Activated CD4-positive, CD25-positive, alpha-beta regulatory T cell treated with anti-CD3 and anti-CD28 coated beads, Interleukin-2, amount 50 U/mL, for 16 hours (primary cell): ENCODE data around the gene KLK15.
"Not testable (repeated sequence)": the region's sequence is repeated elsewhere in the genome, so short reads cannot be mapped to it uniquely, and the experiment has no call there.

Experiments
- DNase-seq: peaks from one replicate; pipeline ENCODE4 v3.0.0-alpha.2; 2020; ENCODE audit warnings: low read depth, low spot score

KLK15 gene

GRCh38 chr19:50821248-50821612 lies 12.1 kb downstream of the KLK15 start:
- DNase-seq = no peak

DNA sequence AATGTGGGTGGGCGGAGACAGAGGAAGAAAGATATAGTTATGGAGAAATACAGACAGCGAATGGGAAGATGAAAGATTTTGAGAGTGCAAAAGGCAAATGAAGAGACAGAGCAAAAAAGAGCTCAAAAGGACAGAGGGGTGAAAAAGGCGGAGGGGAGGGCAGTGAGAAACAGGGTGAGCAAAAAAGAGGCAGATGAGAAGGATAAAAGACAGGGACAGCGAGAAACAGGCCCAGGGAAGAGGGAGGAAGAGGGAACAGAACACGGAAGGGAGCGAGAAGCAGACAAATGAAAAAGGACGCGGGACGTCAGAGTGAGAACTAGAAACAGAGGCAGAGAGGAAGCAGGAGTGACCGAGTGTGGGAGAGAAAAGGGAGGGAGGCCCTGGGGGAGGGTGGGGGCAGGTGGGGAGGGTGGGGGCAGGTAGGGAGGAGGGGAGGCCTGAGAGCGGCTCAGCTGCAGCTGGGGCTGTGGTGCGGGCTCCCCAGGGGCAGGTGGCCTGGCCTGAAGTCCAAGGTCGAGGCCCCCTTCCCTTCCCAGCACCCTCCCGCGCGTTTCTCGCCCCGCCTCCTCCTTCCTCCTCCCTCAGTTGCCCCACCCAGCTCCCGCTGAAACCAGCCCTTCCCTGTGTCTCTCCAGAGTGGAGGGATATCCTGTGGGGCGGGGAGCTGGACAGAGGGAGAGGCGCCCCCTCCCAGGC lies 12.7 kb downstream of the KLK15 start:
- DNase-seq = no peak

- DNase-seq = no peak
Measured at GRCh38 chr19:50820086-50820485, 13.3 kb downstream of the KLK15 start.

DNA sequence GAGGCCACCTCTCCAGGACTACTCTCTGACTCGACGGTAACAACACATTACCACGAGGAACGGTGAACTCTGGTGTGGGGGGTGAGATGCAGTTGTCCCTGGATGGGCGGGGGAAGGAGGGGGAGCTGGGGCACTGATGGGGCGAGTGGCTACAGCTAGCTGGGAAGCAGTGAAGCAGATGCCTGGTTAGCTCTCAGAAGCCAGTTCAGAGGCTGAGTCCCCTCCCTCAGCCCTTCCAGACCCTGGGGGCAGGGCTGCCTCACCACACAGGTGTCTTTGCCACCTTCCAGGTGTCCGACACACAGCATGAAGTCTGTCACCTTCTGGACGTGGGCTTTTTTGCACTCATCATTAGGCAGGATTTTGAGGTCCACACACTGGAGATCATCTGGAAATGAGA lies 13.7 kb downstream of the KLK15 start:
- no peak for DNase-seq

DNA sequence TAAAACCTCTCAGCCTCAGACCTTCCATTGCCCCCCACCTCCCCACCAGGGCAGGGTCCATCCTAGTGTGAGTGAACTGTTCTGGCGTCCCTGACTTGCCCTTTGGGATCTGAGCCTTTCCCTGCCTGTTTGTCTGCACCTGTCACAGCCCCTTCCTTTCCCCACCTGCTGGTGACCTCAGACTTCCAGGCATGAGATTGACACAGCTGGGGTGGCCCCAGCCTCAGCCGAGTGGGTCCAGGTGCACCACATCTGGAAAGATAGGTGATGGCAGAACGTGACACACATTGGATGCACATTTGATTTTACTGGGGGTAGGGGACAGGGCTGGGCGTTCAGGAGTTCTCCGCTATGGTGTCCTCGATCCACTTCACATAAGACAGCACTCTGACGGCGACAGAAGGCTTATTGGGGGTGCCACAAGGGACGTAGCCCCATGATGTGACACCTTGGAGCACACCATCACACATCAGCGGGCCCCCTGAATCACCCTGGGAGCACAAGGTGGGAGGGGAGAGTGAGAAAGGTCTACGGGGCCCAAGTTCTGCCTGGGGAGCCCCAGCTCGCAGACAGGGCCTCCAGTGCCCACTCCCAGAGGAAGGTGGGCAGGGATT lies 14.4 kb downstream of the KLK15 start:
- DNase-seq = no peak

DNA sequence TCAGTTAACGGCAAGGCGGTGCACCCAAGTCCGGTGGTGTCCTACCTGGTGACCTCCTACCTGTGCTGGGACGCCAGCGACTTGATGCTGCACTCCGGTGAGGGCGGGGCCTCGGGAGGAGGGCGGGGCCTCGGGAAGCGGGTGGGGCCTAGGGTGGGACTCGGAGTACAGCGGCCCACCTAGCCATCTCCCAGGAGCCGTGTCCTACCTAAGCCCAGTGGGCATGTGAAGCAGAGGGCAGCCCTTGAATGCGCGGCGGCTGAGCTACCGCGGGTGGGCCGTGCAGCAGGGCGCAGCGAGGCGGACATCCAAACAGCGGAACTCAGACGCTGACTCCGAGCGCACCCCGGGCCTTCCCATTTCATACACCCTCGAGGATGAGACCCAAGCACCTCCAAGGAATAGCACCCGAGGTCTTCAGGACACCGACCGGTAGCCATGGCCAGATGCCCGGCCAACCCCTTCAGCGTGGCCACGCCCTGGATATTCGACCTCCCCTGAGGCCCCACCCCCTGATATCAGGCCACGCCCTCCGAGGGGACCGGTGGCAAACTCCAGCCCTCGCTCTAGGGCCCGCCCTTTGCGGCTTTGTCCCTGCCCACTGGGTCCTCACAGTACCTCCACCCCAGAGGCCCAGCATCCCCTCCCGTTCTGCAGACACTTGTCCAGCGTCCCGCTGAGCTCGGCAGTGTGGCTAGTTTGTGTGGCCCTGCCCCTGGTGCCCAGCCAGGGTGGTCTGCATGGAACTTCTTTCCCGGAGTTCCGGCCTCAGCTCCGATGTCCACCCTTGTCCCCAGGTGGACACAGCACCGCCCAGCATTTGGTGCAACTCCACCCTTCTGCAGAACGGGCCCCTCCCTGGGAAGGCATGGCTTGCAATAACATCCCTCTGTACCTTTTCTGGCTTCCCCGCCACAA lies 15.2 kb downstream of the KLK15 start:
- peak; percentile 16 for DNase-seq

DNA sequence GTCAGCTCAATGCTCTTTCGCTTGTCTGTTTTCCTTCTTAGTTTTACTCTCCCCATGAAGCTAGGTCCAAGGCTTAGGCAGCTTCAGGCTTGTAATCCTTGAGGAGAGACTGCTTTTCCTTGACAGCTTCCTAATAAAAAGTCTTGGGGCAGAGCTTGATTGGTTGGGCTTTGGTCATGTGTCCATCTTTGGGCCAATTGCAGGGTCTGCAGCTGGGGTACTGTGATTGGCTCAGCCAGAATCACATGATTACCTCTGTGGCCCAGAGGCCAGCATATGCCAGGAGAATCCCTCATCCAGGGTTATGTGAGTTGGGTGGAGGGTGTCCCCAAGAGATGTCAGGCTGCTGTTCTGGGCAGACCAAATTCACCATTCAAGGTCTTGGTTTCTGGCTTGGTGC lies 17.9 kb downstream of the KLK15 start:
- no peak for DNase-seq

GRCh38 chr19:50814883-50815282 lies 18.5 kb downstream of the KLK15 start:
- DNase-seq = no peak

DNA sequence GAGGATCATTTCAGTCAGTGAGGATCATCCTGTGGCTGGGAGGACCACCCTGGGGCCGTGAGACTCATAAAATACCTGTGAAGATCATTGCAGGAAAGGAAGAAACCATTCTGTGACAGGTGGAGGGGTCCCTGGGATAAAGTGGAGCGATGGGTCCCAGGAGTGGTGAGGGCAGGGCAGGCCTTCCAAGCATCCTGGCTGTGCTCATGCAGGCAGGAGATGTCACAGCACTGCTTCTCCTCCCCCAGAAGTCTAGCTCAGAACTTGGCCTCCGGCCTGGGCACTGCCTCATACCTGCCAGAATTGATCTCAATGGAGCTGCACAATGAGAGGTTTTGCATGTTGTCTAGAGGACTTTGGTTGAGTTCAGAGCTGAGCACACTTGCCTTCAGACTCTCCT lies 20.9 kb downstream of the KLK15 start:
- no peak for DNase-seq

DNA sequence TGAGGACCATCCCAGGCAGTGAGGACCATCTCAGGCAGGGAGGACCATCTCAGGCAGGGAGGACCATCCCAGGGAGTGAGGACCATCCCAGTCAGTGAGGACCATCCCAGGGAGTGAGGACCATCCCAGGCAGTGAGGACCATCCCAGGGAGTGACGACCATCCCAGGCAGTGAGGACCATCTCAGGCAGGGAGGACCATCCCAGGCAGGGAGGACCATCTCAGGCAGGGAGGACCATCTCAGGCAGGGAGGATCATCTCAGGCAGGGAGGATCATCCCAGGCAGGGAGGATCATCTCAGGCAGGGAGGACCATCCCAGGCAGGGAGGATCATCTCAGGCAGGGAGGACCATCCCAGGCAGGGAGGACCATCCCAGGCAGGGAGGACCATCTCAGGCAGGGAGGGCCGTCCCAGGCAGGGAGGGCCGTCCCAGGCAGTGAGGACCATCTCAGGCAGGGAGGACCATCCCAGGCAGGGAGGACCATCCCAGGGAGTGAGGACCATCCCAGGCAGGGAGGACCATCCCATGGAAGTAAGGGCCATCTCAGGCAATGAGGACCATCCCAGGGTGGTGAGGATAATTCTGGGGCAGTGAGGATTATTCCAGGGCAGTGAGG lies 21.6 kb downstream of the KLK15 start:
- not testable (repeated sequence) for DNase-seq

DNA sequence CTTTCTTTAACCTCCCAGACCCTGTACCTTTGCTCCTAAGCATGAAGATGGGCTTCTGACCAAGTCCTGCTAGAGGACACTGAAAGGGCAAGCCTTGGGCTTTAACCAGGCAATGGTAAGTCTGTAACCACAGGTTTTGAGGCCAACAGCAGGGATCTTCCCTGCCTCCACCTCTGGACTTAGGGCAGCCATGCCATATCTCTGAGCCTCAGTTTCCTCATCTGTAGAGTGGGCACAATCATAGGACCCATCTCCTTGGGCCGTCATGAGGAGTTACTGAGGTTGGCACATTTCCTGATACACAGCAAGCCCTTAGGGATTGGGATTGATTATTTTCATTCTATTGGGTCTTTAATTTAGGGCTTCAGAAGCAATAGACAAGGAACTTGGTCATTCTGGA lies 24.5 kb downstream of the KLK15 start:
- no peak for DNase-seq

DNA sequence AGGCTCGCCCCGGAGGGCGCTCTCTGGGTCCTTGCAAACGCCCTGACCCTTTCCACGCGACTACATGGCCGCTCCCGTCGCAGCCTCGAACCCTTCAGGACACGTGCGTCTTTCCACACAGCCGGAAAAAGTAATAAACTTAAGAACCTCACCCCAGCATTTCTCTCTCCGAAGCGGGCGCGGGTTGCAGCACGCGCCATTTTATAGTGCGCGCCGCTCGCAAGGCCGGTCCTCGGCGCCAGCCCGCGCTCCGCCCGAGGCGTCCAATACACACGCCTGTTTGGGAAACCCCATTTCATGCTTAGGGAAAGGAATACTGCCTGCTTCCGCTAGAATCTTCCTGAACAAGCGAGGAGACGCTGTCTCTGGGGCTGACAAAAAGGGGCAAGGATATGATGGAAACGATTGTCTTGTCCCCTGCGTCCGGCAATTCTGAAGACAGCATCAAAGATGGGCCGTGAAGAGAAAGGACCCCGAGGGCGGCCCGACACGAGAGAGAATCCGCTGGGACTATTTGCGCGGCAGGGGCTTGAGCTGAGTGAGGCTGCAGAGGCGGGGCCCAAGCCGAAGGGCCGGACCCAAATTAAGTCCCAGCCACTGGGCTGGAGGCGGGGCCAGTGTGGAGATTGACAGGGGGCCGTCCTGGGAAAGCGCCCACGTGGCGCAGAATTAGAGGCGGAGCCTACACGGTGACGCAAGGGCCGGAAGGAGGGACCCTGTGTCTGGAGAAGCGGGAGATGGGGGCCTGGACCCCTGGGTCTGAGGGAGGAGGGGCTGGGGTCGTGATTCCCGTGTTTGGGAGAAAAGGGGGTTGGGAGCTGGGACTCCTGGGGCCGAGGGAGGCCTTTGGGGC lies 28.7 kb downstream of the KLK15 start:
- DNase-seq = peak; percentile 94

- DNase-seq = peak; percentile 12
Measured at GRCh38 chr19:50803633-50804419, 29.5 kb downstream of the KLK15 start.

GRCh38 chr19:50801107-50801506 lies 32.3 kb downstream of the KLK15 start:
- DNase-seq = no peak

GRCh38 chr19:50799547-50799851 lies 33.9 kb downstream of the KLK15 start:
- DNase-seq = no peak

DNA sequence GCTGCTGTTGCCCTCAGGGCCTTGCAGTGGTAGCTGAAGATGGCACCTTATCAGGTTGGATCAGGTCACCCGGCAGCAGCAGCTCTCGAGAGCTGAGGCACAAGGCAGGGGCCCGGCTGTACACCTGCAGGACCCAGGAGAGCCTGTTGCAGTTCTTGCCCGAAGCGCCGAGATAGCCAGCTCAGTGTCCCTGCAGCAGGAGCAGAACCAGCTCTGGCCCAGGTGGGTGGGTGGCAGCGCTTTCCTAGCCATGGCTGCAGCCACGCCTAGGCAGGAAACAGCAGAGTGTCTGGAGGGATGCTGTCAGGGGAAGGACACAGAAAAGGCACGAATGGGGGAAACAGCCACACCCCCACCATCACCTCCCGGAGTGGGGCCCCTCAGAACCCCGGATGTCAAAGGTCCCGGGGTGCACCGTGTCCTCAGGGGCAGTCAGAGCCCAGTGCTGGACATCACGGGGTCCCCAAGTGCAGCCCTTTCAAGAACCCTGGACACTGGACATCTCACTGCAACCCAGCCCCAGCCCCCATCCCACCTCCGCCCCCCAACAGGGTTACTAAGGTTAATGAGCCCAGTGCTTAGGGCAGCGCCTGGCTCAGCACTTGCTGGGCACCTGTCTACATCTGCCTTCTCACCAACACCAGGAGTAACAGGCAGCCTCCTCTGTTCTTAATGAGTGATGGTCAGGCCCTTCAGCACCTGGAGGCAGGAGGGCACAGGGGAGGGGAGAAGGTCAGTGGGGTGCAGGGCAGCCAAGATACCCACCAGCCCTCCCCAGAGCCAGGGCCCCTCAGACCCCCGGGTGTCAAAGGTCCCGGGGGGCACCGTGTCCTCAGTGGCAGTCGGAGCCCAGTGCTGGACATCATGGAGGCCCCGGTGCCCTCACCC lies 34.5 kb downstream of the KLK15 start:
- DNase-seq = no peak

- no peak for DNase-seq
Measured at GRCh38 chr19:50797781-50798658, 35.4 kb downstream of the KLK15 start.

DNA sequence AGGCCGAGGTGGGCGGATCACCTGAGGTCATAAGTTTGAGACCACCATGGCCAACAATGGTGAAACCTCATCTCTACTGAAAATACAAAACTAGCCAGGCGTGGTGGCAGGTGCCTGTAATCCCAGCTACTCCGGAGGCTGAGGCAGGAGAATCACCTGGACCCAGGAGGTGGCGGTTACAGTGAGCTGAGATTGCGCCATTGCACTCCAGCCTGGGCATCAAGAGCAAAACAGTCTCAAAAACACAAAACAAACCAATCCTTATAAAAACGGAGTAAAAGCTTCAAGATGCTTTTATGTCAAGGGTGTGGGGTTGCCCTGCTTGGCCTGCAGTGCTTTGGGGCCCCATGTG lies 36.0 kb downstream of the KLK15 start:
- DNase-seq = no peak
